Activated CD4-positive, alpha-beta T cell treated with anti-CD3 and anti-CD28 coated beads for 24 hours (primary cell): ENCODE measurements around the gene DUOXA2.
"Not testable (repeated sequence)": the region's sequence is repeated elsewhere in the genome, so short reads cannot be mapped to it uniquely, and the experiment has no call there.

Experiments
- DNase-seq, 2 donors: peaks; one replicate each; pipeline ENCODE4 v3.0.0-alpha.2; 2020; ENCODE audit warnings: low read depth in 2 of 2

The DUOXA2 gene

DNA sequence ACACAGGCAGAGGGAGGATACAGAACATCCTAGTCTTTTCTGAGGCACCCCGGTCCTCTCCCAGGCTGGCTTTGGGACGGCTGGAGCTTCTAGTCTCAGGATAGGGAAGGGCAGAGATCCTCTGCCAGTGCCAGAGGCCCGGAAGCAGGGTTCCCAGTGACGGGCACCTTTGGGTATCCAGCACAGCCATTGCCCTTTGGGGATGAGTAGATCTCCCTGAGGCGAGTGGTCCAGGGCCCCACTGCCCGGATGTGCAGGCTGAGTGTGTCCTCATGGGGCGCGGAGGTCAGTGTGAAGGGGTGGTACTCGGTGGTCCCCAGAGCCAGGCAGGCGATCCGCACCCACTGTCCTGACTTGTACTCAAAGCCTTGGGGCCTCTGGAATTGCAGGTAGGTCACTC, 18.5 kb upstream of the DUOXA2 start:
- DNase-seq, result no peak

- DNase-seq, result no peak
Observed at GRCh38 chr15:45097466-45097865, 16.7 kb upstream of the DUOXA2 start.

DNA sequence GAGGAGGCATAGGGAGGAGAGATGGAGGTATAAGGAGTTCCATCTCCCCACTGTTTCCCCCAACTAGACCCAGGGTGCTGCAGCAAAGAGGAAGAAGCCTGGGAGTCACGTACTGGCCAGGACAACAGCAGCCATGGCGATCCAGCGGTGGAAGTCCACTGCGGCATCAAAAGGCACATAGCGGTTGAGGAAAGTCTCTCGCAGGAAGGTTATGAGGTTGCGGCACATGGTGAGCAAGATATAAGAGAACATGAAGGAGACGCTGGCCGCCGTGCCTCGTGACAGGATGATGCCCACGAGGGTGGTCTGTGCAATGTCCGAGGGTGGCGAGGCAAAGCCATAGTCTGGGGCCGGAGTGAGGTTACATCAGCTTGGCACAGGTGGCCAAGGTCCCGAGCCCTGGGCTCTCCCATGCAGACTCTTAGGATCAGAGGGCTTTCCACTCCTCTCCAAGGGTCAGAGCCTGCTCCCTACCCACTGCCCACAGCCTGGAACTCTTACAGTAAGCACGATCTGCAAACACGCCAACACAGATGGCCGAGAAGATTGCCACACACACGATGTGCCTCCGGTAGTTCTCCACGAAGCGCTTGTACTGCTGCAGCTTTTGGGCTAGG, 14.5 kb upstream of the DUOXA2 start:
- DNase-seq, result no peak

DNA sequence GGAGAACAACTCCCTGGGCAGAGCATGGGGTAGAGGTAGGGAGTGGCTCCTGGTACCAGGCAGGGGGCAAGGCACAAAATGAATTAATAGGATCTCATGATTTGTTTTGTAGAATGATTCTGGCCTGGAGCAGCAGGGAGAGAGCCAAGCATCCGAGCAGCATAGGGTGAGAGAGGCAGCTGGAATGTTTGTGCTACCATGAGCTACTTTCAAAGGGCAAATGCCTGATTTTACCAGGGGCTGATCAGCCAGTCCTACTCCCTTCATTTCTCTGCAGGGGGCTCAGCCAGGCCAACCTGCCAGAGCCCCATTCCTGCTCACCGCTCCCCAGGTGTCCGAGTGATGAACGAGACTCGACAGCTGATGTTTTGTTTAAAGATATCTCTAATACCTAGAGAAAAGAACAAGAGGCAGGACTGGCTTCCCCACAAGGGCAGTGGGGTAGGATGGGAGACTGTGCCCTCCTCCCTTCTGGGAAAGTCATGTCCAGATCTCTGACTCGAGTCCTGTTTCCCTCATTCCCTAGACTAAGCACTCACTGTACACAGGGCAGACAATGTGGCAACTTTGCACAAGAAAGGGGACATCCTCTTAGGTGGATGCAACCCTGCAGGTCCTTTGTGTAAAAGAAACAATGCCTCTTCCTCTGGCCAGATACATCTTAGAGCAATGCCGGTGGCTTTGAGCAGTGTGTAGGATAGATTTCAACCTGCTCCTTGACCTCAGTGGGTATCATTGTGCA, 13.1 kb upstream of the DUOXA2 start:
- DNase-seq, result no peak

DNA sequence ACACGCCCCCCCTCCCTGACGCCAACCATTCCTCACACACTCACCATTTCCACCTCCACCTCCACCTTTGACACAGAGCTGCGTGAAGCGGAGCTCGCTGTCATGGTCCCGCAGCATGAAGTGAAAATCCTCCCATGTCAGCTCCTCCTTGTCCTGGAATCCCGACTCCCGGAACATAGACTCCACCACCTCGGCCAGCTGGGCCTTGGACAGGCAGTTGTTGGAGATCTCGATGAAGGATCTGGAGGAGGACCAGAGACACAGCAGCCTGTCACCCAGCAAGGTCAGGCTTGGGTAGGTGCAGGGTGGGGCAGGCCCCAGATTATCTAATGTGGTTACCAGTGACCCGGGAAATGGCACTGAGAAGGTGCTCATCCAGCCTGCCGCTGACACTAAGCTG, 12.4 kb upstream of the DUOXA2 start:
- DNase-seq, result no peak

DNA sequence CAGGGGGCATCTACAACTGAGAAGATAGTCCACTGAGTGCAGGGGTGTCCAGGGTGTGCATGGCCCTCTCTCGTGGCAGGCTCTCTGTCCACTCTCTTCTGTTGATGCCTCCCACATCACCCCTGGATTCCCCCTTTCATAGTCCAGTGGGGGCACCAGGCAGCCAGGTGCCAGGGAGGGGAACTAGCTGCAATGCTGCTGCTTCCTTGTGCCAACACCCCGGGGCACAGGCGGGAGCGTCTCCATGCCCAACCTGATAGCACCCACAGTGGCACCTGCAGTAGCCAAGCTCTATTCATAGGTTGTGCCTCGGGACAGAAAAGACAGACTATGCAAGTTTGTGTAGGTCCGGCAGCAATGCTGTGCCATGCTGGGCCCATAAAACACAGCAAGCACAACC, 11.9 kb upstream of the DUOXA2 start:
- DNase-seq, result no peak

GRCh38 chr15:45104170-45104569, 10.0 kb upstream of the DUOXA2 start:
- DNase-seq, result not testable (repeated sequence)

GRCh38 chr15:45105586-45105985, 8.5 kb upstream of the DUOXA2 start:
- no peak for DNase-seq

DNA sequence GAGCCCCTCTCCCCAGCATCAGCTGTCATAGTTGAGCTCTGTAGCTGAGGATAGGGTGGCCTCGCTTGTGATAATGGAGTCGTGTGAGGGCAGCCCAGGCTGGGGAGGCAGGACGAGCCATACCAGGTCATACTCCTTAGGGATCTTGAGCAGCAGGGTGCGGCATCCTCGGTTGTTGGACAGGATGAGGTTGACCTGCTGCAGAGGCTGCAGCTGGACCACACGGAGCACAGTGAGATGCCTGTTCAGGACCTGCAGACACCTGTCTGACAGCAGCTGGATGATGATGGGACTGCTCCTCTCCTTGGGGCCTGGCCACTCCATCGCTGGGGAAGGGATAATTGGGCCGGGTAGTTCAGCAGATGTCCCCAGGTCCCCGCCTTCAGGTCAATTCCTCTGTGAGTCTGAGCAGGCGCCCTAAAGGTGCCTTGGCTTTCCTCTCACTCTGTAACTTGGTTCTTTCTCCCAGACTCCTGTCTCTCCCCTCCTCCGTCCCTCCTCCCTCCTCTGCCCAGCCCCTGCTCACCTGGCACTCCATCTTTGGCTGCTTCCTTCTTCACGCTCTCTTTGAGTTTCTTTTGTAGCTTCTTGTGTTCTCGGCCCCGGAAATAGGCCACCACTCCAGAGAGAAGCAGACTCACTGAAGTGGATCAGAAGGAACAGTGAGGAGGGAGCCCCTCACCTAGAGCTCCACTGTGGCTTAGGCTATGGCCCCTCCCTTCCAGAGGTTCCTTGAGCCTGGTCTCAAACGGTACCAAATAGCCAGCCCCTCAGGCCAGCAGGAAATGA, 7.9 kb upstream of the DUOXA2 start:
- no peak for DNase-seq

DNA sequence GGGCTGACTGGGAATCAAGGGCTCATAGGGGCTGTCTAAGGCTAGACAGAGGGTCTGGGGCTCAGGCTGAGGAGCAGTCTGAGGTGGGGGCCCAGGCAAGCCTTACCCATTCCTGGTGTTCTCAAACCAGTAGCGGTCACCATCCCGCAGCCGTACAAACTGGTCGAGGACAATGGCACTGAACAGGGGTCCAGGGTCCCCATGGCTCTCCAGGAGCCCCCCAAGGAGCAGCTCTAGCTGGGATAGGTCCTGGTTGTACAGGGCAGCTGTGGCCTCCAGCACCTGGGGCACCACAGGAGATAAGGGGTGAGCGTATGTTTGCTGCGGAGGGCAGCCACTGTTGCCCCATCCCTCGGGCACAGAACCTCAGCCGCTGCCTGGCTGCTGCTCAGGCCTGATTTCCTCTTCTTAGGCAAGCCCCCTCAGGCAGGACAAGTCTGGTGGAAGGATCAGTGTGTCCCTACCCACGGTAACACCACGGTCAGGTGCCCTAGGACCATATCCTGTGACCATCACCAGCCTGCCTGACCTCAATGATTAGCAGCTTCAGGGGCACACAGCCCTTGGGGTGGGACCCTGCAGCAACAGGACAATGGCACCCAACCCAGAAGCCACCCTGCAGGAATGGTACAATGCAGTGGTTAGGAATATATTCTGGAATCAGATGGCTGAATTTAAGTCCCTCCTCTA, 6.0 kb upstream of the DUOXA2 start:
- DNase-seq, result no peak

GRCh38 chr15:45110256-45110820, 3.8 kb upstream of the DUOXA2 start:
- DNase-seq, result no peak

DNA sequence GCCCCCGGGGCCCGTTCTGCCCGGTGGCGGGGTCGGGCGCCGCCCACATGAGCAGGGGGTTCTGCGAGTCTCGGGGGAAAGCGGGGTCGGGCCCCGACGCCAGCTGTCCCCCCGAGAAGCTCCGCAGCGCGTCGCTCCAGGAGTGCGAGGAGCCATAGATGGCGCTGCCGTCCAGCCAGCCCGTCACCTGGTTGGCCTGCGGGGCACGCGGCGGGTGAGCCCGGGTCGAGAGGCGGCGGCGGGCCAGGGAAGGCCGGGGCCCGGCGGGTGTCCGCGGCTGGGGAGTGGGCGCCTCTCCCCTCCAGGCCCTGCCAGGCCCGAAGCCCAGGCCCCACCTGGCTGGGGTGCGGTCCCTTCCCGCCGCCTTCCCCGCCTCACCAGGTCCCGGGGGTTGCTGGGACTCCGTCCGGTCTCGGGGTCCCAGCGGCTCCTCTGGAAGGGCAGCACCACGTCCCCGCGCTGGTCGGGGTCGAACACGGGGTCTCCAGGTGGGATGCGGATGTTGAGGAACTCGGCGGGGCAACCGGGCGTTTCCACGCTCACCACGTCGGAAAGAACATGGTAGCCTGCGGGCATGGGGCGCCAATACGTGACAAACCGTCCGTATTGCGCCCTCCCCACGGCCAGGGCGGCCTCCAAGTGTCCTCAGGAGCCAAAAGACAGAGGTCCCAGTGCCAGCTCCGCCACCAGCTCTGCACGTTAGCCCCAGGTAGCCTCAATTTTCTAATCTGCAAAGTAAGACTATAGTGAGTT, 2.6 kb upstream of the DUOXA2 start:
- DNase-seq, result no peak

DNA sequence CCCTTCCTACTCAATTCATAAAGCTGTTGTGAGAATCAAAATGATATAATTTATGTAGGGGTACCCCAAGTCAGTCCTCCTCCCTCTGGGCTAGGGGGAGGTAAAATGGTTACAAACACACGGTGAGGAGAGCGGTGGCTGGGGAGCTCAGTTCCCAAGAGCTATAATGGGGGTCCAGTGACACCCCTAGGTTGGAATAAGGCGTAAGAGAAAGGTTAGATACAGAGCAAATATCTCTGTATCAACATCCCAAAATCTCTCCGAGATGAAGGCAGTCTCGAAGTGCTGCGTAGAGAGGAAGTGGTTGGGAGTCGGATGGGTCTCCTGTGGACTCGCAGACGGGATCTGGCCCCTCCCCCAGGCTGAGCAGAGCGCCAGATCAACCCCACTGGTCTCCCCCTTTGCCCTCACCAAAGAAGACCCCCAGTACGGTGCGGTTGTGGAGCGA, 2.0 kb upstream of the DUOXA2 start:
- no peak for DNase-seq

- no peak for DNase-seq
Observed at GRCh38 chr15:45112591-45113379, 1.3 kb upstream of the DUOXA2 start.

- DNase-seq, result no peak
Observed at GRCh38 chr15:45113380-45113990, 641 bp upstream of the DUOXA2 start.

GRCh38 chr15:45114751-45115085, 592 bp downstream of the DUOXA2 start:
- DNase-seq, result no peak

GRCh38 chr15:45115312-45115820, 1.2 kb downstream of the DUOXA2 start:
- DNase-seq, result no peak

DNA sequence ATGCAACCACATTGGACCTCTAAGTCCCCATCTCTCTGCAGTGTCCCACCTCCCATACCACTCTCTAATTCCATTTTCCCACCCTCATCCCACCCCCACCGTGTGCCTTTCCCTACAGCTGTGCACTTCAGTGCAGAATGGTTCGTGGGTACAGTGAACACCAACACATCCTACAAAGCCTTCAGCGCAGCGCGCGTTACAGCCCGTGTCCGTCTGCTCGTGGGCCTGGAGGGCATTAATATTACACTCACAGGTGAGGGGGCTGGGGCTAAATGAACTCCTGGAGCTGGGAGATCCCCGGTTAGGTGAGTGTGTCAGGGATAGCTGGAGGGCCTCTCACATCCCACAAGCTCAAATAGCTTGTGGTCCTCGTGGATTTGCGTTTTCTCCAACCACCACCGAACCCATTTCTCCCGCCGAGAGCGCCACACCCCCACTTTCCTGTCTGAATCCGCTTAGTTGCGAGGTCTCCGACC, 1.9 kb downstream of the DUOXA2 start:
- DNase-seq, result no peak

- no peak for DNase-seq
Observed at GRCh38 chr15:45116482-45117307, 2.6 kb downstream of the DUOXA2 start.
